ENCODE data around the gene CASZ1. TPM values are rescaled to one million over a fixed set of nuclear protein-coding genes. Genes with fewer than 3 reads are reported as not detected.

CASZ1 gene
- polyA plus RNA-seq, 2 of the 4 experiments (the other 2 are of a cell fraction): 0.52 to 1.2 TPM

GRCh38 chr1:10640843-10641553 lies 155.4 kb downstream of the CASZ1 start:
- TF ChIP-seq ELK1 (IDR thresholded peaks at IDR 0.05; ENCODE audit: low read depth, low read length): no peak
- no peak for TF ChIP-seq KDM5A (IDR thresholded peaks at IDR 0.05)
- no peak for TF ChIP-seq PBX3 (IDR thresholded peaks at IDR 0.05)
- TF ChIP-seq, protein P1, sequence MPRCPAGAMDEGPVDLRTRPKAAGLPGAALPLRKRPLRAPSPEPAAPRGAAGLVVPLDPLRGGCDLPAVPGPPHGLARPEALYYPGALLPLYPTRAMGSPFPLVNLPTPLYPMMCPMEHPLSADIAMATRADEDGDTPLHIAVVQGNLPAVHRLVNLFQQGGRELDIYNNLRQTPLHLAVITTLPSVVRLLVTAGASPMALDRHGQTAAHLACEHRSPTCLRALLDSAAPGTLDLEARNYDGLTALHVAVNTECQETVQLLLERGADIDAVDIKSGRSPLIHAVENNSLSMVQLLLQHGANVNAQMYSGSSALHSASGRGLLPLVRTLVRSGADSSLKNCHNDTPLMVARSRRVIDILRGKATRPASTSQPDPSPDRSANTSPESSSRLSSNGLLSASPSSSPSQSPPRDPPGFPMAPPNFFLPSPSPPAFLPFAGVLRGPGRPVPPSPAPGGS (IDR thresholded peaks at IDR 0.05): no peak
- TF ChIP-seq MAZ (IDR thresholded peaks at IDR 0.05; ENCODE audit: borderline replicate concordance, low read depth, low read length): no peak
- TF ChIP-seq, protein P2, sequence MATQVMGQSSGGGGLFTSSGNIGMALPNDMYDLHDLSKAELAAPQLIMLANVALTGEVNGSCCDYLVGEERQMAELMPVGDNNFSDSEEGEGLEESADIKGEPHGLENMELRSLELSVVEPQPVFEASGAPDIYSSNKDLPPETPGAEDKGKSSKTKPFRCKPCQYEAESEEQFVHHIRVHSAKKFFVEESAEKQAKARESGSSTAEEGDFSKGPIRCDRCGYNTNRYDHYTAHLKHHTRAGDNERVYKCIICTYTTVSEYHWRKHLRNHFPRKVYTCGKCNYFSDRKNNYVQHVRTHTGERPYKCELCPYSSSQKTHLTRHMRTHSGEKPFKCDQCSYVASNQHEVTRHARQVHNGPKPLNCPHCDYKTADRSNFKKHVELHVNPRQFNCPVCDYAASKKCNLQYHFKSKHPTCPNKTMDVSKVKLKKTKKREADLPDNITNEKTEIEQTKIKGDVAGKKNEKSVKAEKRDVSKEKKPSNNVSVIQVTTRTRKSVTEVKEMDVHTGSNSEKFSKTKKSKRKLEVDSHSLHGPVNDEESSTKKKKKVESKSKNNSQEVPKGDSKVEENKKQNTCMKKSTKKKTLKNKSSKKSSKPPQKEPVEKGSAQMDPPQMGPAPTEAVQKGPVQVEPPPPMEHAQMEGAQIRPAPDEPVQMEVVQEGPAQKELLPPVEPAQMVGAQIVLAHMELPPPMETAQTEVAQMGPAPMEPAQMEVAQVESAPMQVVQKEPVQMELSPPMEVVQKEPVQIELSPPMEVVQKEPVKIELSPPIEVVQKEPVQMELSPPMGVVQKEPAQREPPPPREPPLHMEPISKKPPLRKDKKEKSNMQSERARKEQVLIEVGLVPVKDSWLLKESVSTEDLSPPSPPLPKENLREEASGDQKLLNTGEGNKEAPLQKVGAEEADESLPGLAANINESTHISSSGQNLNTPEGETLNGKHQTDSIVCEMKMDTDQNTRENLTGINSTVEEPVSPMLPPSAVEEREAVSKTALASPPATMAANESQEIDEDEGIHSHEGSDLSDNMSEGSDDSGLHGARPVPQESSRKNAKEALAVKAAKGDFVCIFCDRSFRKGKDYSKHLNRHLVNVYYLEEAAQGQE (IDR thresholded peaks at IDR 0.05): no peak
- no peak for TF ChIP-seq HDAC2 (IDR thresholded peaks at IDR 0.05)
- no peak for TF ChIP-seq ESRRA (IDR thresholded peaks at IDR 0.05; ENCODE audit: borderline replicate concordance, low read length)

DNA sequence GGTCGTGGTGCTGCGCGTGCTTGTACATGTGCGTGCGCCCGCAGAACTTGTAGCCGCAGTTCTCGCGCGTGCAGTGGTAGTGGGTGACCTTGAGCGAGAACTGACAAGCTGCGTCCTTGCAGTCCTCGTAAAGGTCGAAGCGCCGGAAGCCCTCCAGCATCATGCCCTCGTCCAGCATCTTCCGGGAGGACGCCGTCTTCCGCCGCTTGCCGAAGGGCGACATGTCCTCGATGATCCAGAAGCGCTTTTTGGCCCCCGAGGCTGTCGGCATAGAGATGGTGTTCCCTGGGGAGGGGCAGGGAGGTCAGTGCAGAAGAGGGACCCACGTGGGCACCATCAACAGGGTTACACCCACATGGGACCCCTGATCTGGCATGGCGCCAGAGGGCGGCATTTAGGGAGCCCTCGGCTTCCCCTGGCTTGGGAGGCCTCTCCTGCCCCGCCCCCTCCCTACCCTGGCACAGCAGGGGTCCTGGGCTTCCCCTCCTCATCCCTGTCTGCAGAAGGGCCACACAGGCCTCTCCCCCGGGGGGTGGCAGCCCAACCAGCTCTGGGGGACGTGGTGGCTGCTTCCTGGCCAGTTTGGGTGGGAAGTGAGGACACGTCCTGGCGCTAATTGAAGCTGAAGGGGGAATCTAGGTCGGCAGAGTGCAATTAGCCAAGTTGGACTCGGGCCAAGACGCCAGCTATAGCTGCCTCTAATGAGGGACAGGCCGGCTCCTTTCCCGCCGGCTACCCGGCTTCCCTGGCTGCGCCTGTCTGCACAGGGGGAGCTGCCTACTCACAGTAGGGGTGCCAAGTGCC lies 156.5 kb downstream of the CASZ1 start:
- 92% methylated on average over 16 of the region's 45 CpGs for WGBS (ENCODE audit: missing lambda C conversion rate)
- ChIA-PET POLR2A (no interaction called here), CTCF (no interaction called here)
- Histone ChIP-seq H3K4me2 (no peak overlapping the region), H3K27ac (no peak overlapping the region), H3K4me3 (no peak overlapping the region), H3K9me3 (no peaks in the 10 kb centered on the region), H3K4me1 (no peaks in the 10 kb centered on the region; the same call in 2 of the 3 replicates)
- DNase-seq (ENCODE audit: low read depth in 1 of 2, low spot score in 1 of 2) (no peak), FAIRE-seq (no peak), ATAC-seq (no peak; a peak in 1 of 6 replicates)
- TF ChIP-seq RFX5 (IDR thresholded peaks at IDR 0.05) (no peak), ATOH8 (CRISPR knock-in tag; IDR thresholded peaks at IDR 0.05; ENCODE audit: low read depth) (no peak), JUNB (IDR thresholded peaks at IDR 0.05) (no peak), ZFP36 (IDR thresholded peaks at IDR 0.05; ENCODE audit: borderline replicate concordance, partially characterized antibody) (no peak), MAFK (IDR thresholded peaks at IDR 0.05; ENCODE audit: partially characterized antibody) (no peak), CHD4 (IDR thresholded peaks at IDR 0.05; ENCODE audit: borderline replicate concordance) (no peak), HOXB5 (CRISPR knock-in tag; IDR thresholded peaks at IDR 0.05) (no peak), HOXB13 (CRISPR knock-in tag; IDR thresholded peaks at IDR 0.05; ENCODE audit: low read depth) (no peak), JUN (IDR thresholded peaks at IDR 0.05) (no peak)
- TF ChIP-seq, protein P3, sequence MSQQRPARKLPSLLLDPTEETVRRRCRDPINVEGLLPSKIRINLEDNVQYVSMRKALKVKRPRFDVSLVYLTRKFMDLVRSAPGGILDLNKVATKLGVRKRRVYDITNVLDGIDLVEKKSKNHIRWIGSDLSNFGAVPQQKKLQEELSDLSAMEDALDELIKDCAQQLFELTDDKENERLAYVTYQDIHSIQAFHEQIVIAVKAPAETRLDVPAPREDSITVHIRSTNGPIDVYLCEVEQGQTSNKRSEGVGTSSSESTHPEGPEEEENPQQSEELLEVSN (IDR thresholded peaks at IDR 0.05; ENCODE audit: borderline replicate concordance, low read depth): no peak
- TF ChIP-seq, protein P4, sequence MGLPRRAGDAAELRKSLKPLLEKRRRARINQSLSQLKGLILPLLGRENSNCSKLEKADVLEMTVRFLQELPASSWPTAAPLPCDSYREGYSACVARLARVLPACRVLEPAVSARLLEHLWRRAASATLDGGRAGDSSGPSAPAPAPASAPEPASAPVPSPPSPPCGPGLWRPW (IDR thresholded peaks at IDR 0.05): no peak

More at GRCh38 chr1:10640843-10641553, 155.4 kb downstream of the CASZ1 start:
- ChIA-PET CTCF (no interaction called here), POLR2A (no interaction called here)
- WGBS (ENCODE audit: missing lambda C conversion rate): 100% methylated on average over 1 of the region's 16 CpGs
- Histone ChIP-seq H3K27ac (no peak overlapping the region), H3K4me1 (no peaks in the 10 kb centered on the region), H3K9me3 (no peaks in the 10 kb centered on the region), H3K4me3 (no peak overlapping the region), H3K4me2 (no peak overlapping the region)
- no peak for FAIRE-seq
- ATAC-seq: peak in 1 of 2 experiments; percentile 13; a peak in 3 of 6 replicates
- no peak for DNase-seq (ENCODE audit: low read depth in 1 of 2, low spot score in 1 of 2)
